A673 (cell line): Measurements from ENCODE around the gene RPS6KA2.

Experiments
- CTCF ChIP-seq: fragments of 300-800, 200-600 bp; sonication (generic); conservative IDR thresholded peaks from 2 replicates; pipeline ENCODE4 v1.5.1; 2017; ENCODE audit warnings: low read depth, mild to moderate bottlenecking, antibody characterized with exemption, low read length, moderate library complexity, mixed read lengths
- EZH2 ChIP-seq: fragments of 200-600 bp; sonication (generic); IDR thresholded peaks from 2 replicates; pipeline ENCODE4 v1.6.1; 2017; ENCODE audit warnings: borderline replicate concordance, low read depth, mild to moderate bottlenecking, mixed read lengths, antibody characterized with exemption, low read length; ENCODE audit not compliant: poor library complexity, severe bottlenecking

GRCh38 chr6:166415833-166416347 is 211.2 kb downstream of the RPS6KA2 start:
- TF ChIP-seq CTCF (no peak), EZH2 (no peak)
